ENCODE data around the gene C1orf210. TPM values are rescaled to one million over a fixed set of nuclear protein-coding genes. Genes with fewer than 3 reads are reported as not detected.

C1orf210 gene
- total RNA-seq: not detected in 2 replicates

DNA sequence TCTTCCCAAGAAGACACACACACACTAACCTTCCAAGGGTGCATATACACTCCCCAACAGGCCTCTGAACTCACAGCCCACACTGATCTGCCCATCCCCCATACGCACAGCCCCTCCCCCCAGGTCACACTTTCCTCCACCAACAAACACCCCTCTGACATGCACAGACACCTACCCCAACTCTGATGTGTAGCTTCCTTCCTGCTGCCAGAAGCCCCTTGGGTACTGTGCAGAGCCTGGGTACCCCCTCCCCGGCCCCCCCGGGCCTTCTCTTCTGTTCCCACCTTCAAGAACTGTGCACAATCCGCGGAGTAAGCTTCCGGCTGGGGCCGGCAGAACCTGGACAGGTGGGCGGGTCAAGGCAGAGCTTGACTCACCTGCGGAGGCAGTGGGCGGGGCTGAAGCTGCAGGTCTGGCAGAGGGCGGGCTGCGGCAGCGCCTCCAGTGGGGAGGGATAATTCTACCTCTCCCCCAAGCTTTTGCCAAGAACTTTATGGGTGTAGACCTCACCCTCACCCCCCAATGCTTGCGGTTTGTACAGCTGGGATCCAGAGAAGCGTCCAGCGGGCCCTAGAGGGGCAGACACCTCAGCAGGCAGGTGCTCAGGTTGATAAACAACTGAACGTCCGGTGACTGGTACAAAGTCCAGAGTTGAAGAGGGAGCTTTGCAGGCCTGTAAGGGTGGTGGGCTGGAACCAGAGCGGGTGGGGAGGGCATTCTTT is at the start of gene C1orf210:
Gene C1orf210 (minus strand): TSS at position 313 of the 722 bp plus-strand sequence. CDS start 2,311 bp downstream, outside the sequence.

DNA sequence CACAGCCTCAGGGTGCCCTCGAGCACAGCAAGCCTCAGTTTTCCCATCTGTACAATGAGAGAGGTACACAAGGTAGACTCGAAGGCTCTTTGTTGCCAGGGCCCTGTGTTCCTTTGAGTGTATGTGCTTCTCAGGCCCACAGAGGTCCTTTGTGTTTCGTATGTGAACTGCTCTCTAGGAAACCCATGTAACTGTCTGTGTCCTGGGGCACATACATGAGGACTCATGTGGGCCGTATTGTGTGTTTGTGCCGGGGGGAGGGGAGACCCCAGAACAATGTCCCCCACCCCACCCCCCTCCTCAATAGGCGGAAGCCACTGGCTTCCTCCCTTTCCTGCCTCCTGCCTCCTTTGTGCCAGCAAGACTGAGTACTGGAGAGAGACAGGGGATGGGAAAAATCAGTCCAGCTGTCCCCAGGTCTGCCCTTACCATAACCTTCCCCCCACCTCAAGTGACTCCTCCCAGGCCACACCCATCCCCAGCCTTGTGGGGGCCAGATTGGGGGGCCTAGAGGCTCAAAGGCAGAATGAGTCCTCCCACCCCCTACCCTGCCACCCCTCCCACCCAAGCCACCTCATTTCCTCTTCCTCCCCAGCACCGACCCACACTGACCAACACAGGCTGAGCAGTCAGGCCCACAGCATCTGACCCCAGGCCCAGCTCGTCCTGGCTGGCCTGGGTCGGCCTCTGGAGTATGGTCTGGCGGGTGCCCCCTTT is 15.2 kb upstream of the C1orf210 start, which contains the start of gene TIE1:
Gene TIE1 (plus strand): TSS at position 605 of the 717 bp plus-strand sequence. CDS start 90 bp downstream, at position 695.

GRCh38 chr1:43269627-43270375 is 15.6 kb downstream of the C1orf210 start, which contains the start of gene TMEM125:
Gene TMEM125 (plus strand): TSS chr1:43269983. CDS start chr1:43272723, 2,740 bp downstream.

Other genes with a start within 250 kb of the C1orf210 start
- 78.6 and 92.1 TPM in 2 replicates for gene EBNA1BP2, start 113.3 kb downstream of the C1orf210 start, total RNA-seq
- under 0.01 and 0.20 TPM in 2 replicates for gene CFAP57, start 113.3 kb downstream of the C1orf210 start, total RNA-seq
- gene TMEM125, start 15.6 kb downstream of the C1orf210 start, total RNA-seq: not detected in 2 replicates
- under 0.01 TPM in 2 replicates for gene TIE1, start 15.4 kb upstream of the C1orf210 start, total RNA-seq
- not detected in 2 replicates for gene MPL, start 52.2 kb upstream of the C1orf210 start, total RNA-seq
- 81.9 and 121 TPM in 2 replicates for gene CDC20, start 73.4 kb upstream of the C1orf210 start, total RNA-seq
- gene ELOVL1, start 82.4 kb upstream of the C1orf210 start, total RNA-seq: 54.0 and 59.4 TPM in 2 replicates
- gene MED8, start 104.2 kb upstream of the C1orf210 start, total RNA-seq: 47.8 and 54.0 TPM in 2 replicates
- gene SZT2, start 104.3 kb upstream of the C1orf210 start, total RNA-seq: 23.5 and 38.5 TPM in 2 replicates
- gene HYI, start 168.3 kb upstream of the C1orf210 start, total RNA-seq: 5.1 and 16.0 TPM in 2 replicates
- gene PTPRF, start 245.3 kb upstream of the C1orf210 start, total RNA-seq: 8.1 and 30.7 TPM in 2 replicates